Fibroblast of lung (primary cell): ENCODE results near the gene XPR1. TPM values are rescaled to one million over a fixed set of nuclear protein-coding genes. Genes with fewer than 3 reads are reported as not detected.

ENCODE experiments used
- DNase-seq, 2 donors: peaks; one replicate each; pipeline versions ENCODE4 v3.0.0 to v3.0.0-alpha.2; 2010; ENCODE audit warnings: low read depth in 2 of 2
- H2AFZ ChIP-seq: 2 replicates; pipeline ENCODE4 v1.5.1; 2012; ENCODE audit warnings: low read length, control low read depth, inconsistent platforms
- H3K27ac ChIP-seq: 2 replicates; pipeline ENCODE4 v1.5.1; 2011; ENCODE audit warnings: low read length, control low read depth; ENCODE audit not compliant: insufficient read depth
- H3K27me3 ChIP-seq: 2 replicates; pipeline ENCODE4 v1.5.1; 2011; ENCODE audit warnings: mild to moderate bottlenecking, low read length; ENCODE audit not compliant: control insufficient read depth, insufficient read depth
- H3K36me3 ChIP-seq: 2 replicates; pipeline ENCODE4 v1.5.1; 2011; ENCODE audit warnings: low read length; ENCODE audit not compliant: control insufficient read depth, insufficient read depth
- H3K4me1 ChIP-seq: 2 replicates; pipeline ENCODE4 v1.5.1; 2011; ENCODE audit warnings: low read length; ENCODE audit not compliant: control insufficient read depth, insufficient read depth; ENCODE audit errors: extremely low read depth
- H3K4me2 ChIP-seq: 2 replicates; pipeline ENCODE4 v1.5.1; 2011; ENCODE audit warnings: low read length, control low read depth; ENCODE audit not compliant: insufficient read depth; ENCODE audit errors: extremely low read depth
- H3K4me3 ChIP-seq, 4 experiments: fragments of 200-600 bp in 1 of 4; sonication (generic) in 1 of 4; replicated peaks in 1 of 4; 2 replicates each; pipeline ENCODE4 v1.5.1; 2011 to 2016; ENCODE audit warnings: low read length in 4 of 4, low read depth in 3 of 4, mild to moderate bottlenecking in 3 of 4, control low read depth in 2 of 4, inconsistent platforms in 1 of 4, mixed read lengths in 1 of 4; ENCODE audit not compliant: insufficient read depth in 1 of 4; ENCODE audit errors: control extremely low read depth in 1 of 4
- H3K79me2 ChIP-seq: 2 replicates; pipeline ENCODE4 v1.5.1; 2012; ENCODE audit warnings: mild to moderate bottlenecking, low read length, inconsistent platforms; ENCODE audit not compliant: control insufficient read depth, insufficient read depth
- H3K9ac ChIP-seq: 2 replicates; pipeline ENCODE4 v1.5.1; 2011; ENCODE audit warnings: mild to moderate bottlenecking, low read length, control low read depth; ENCODE audit not compliant: insufficient read depth
- H3K9me3 ChIP-seq: 2 replicates; pipeline ENCODE4 v1.5.1; 2012; ENCODE audit warnings: low read depth, low read length; ENCODE audit not compliant: control insufficient read depth, insufficient read depth
- H4K20me1 ChIP-seq: 2 replicates; pipeline ENCODE4 v1.5.1; 2011; ENCODE audit warnings: low read length; ENCODE audit not compliant: control insufficient read depth, insufficient read depth; ENCODE audit errors: extremely low read depth
- EZH2 ChIP-seq: IDR thresholded peaks from 2 replicates; pipeline ENCODE4 v1.5.1; 2012; ENCODE audit warnings: low read length, control low read depth, mild to moderate bottlenecking; ENCODE audit errors: missing control alignments
- polyA plus RNA-seq, 2 donors: library from polyadenylated mRNA; depleted of rRNA in 1 of 2; stranded (reverse) in 1 of 2; unstranded in 1 of 2; fragments of >200 nt; gene quantifications; 2 replicates each; pipeline ENCODE4 v1.2.1, GENCODE V29; 2011 to 2012; ENCODE audit warnings: missing spikeins in 1 of 2
- total RNA-seq: library from RNA; depleted of rRNA; stranded (reverse); fragments of >200 nt; gene quantifications from 2 replicates; pipeline ENCODE4 v1.2.1, GENCODE V29; 2014
- TF ChIP-seq, protein P1 (sequence below), 2 donors: IDR thresholded peaks in 1 of 2; conservative IDR thresholded peaks in 1 of 2; 1 replicate in 1 of 2; 2 replicates in 1 of 2; pipeline ENCODE4 v1.5.1; 2011 to 2012; ENCODE audit warnings: low read length in 2 of 2, control low read depth in 1 of 2, inconsistent platforms in 1 of 2, low read depth in 1 of 2, mild to moderate bottlenecking in 1 of 2

Gene XPR1
- total and polyA plus RNA-seq, 2 donors (not counting 1 experiment from before 2014, with no cell fraction given) = 18.4 to 31.5 TPM

- Histone ChIP-seq H3K4me1 (no peaks in the 10 kb centered on the region), H3K27me3 (no peaks in the 10 kb centered on the region), H3K79me2 (no peaks in the 10 kb centered on the region), H3K9me3 (no peaks in the 10 kb centered on the region), H3K36me3 (no peaks in the 10 kb centered on the region), H2AFZ (no peak overlapping the region), H3K4me2 (no peak overlapping the region), H4K20me1 (no peaks in the 10 kb centered on the region), H3K27ac (no peak overlapping the region), H3K9ac (no peak overlapping the region), H3K4me3 (no peak overlapping the region)
- TF ChIP-seq, protein P1, sequence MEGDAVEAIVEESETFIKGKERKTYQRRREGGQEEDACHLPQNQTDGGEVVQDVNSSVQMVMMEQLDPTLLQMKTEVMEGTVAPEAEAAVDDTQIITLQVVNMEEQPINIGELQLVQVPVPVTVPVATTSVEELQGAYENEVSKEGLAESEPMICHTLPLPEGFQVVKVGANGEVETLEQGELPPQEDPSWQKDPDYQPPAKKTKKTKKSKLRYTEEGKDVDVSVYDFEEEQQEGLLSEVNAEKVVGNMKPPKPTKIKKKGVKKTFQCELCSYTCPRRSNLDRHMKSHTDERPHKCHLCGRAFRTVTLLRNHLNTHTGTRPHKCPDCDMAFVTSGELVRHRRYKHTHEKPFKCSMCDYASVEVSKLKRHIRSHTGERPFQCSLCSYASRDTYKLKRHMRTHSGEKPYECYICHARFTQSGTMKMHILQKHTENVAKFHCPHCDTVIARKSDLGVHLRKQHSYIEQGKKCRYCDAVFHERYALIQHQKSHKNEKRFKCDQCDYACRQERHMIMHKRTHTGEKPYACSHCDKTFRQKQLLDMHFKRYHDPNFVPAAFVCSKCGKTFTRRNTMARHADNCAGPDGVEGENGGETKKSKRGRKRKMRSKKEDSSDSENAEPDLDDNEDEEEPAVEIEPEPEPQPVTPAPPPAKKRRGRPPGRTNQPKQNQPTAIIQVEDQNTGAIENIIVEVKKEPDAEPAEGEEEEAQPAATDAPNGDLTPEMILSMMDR (conservative IDR thresholded peaks at IDR 0.05 in 1 of 2, IDR thresholded peaks at IDR 0.05 in 1 of 2; ENCODE audit: low read depth in 1 of 2, low read length in 2 of 2) = no peak
- no peak for TF ChIP-seq EZH2
- DNase-seq = peak in 1 of 2 donors; percentile 38
Measured at GRCh38 chr1:180791806-180792205, 160.0 kb downstream of the XPR1 start.

DNA sequence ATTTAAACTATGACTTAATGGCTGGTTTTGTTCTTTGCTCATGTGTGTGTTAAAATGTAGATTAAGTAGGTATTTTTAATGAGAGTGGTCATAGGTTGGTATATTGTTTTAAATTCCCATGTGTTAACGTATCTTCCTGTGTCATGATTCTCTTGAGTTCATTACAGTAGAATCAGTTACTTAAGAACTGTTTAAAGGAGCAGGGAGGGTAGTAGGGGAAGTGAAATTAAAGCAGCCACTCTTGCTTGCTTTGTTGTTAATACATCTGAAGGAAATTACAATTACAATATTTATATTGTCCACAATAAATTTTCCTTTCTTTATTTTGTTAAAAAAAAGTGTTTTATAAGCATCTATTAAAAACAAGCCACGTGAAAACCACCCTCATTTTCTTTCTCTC is 161.6 kb downstream of the XPR1 start:
- Histone ChIP-seq H4K20me1 (no peaks in the 10 kb centered on the region), H3K9me3 (no peaks in the 10 kb centered on the region), H3K36me3 (no peaks in the 10 kb centered on the region), H3K79me2 (no peaks in the 10 kb centered on the region), H2AFZ (no peak overlapping the region), H3K9ac (no peak overlapping the region), H3K4me1 (no peaks in the 10 kb centered on the region), H3K4me2 (no peak overlapping the region), H3K27ac (no peak overlapping the region), H3K27me3 (no peaks in the 10 kb centered on the region), H3K4me3 (no peak overlapping the region)
- peak in 1 of 2 donors; percentile 36 for DNase-seq
- TF ChIP-seq, protein P1 (conservative IDR thresholded peaks at IDR 0.05 in 1 of 2, IDR thresholded peaks at IDR 0.05 in 1 of 2; ENCODE audit: low read depth in 1 of 2, low read length in 2 of 2) = no peak
- no peak for TF ChIP-seq EZH2

DNA sequence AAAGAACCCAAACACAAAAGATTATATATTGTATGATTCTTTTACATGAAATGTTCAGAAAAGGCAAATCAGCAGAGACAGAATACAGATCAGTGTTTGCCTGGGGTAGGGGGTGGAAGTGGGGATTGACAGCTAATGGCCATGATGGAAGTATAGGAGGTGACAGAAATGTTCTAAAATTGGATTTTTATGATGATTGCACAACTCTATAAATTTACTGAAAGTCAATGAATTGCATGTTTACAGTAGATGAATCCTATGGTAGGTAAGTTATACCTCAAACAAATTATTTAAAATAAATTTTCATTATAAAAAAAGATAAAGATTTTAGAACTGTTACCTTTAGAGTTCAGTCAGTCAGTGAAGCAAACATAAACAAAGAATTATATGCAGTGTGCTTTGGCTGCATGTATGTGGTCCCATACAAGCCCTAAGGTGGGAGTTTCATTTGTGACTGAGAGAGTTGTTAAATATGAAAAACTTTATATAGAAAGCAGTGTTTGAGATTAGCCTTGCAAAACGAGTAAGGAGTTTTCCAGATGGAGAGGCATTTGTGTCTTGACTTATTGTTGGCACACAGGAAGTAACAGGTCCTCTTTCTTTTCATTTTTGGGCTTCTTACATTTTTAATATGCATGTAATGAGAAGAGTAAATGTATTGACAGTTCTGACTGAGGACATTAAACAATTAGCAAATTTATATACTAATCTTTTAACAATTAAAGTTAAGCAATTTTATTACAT is 165.2 kb downstream of the XPR1 start:
- H2AFZ ChIP-seq = no peak overlapping the region

More for the DNA sequence above, 165.2 kb downstream of the XPR1 start:
- Histone ChIP-seq H3K4me3 (no peak overlapping the region), H3K27me3 (no peaks in the 10 kb centered on the region), H3K4me2 (no peak overlapping the region), H3K4me1 (no peaks in the 10 kb centered on the region), H4K20me1 (no peaks in the 10 kb centered on the region), H3K27ac (no peak overlapping the region), H3K36me3 (no peaks in the 10 kb centered on the region), H3K9ac (no peak overlapping the region), H3K79me2 (no peaks in the 10 kb centered on the region), H3K9me3 (no peaks in the 10 kb centered on the region)
- TF ChIP-seq, protein P1 (conservative IDR thresholded peaks at IDR 0.05 in 1 of 2, IDR thresholded peaks at IDR 0.05 in 1 of 2; ENCODE audit: low read depth in 1 of 2, low read length in 2 of 2) = no peak
- no peak for TF ChIP-seq EZH2
- DNase-seq = no peak
